UCSD-AML1 (cell line): ENCODE results near the gene TRAF3IP1.
"Not testable (repeated sequence)": the region's sequence is repeated elsewhere in the genome, so short reads cannot be mapped to it uniquely, and the experiment has no call there.

Experiments used
- DNase-seq: peaks from one replicate; lab custom pipeline; 2025; ENCODE audit not compliant: unreplicated experiment; lab: John Stamatoyannopoulos, UW

The TRAF3IP1 gene

DNA sequence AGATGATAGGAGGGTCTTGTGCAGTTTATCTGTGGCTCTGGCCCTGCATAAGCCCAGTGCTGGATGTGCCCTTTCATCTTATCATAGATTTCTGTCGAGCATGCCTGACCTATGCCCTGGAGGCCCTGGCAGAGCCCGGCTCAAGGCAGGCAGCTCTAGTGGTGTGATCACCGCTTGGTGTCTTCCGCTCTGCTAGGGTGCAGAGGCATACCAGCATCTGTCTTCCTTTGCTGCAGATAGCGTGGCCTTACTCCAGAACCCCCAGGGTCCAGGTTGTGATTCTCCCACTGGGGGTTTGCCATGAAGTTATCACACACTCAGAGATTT, 13.7 kb upstream of the TRAF3IP1 start:
- DNase-seq: no peak

DNA sequence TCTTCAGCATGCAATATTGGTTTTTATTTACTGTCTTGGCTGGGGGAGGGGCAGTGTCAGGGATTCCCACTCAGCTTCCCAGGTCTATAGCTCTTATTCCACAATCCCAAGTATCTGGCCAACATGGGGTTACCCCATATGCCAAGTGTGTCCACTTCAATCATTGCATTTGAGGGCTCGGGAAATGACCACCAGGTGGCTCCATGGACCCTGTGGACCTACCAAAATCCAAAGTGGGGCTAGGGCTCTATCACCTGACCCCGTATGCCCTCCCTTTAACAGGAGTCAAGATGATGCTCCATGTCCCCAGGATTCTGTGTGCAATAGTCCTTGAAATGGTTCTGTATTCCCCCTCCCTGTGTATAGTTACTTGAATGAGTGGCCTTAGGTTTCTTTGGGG, 12.1 kb upstream of the TRAF3IP1 start:
- DNase-seq: no peak

DNA sequence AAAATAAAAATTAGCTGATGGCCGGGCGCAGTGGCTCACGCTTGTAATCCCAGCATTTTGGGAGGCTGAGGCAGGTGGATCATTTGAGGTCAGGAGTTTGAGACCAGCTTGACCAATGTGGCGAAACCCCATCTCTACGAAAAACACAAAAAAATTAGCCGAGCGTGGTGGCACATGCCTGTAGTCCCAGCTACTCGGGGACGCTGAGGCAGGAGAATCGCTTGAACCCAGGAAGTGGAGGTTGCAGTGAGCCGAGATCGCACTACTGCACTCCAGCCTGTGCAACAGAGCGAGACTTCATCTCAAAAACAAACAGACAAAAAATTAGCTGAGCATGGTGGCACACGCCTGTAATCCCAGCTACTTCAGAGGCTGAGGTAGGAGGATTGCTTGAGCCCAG, 9.6 kb upstream of the TRAF3IP1 start:
- DNase-seq: not testable (repeated sequence)

DNA sequence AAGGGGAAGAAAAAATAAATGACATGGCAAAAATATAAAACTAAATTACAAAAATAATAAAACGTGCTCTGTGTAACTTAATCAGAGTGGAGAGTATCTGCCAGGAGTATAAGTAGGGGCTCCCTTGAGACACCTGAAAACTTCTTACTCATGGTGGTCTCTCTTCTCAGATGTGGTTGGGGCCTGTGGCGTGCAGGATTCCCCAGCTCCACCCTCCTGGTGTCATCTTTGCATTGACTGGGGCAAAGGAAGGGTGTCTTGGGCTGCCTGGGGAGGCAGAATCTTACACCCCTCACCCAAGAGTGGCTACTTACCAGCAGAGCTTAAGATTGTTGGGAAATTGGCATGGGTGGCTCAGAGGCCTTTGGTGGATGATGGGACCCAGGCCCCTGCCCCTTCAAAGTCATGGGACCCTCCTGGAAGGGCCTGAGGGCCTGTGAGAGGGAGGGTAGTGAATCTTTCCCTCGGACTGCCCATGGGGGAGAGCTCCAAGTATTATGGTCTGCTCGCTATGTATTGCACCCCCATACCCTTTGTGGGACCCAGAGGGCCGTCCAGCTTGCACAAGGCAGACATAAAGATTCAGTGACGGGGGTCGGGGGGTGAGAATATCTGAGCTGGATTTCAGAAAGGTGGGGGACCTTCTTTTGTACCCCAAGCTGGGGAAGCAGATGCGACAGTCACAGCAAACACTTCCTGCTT, 6.9 kb upstream of the TRAF3IP1 start:
- DNase-seq: no peak

DNA sequence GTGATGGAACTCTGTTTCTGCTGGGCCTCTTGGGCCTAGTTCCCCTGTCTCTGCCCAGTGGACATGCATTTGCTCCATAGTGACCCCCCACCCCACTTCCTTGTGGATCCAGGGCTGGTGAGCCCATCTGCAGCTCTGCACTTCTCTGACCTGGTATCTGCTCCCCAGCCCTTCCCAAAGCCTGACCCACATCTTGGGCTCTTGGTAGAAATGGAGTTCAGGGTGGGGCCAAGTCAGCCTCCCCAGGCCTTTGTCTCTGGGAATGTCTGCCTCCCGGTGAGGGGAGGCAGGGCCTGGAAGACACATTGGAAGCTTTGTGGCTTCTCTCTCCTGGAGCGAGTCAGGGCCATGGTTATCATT, 6.3 kb upstream of the TRAF3IP1 start:
- DNase-seq: no peak

DNA sequence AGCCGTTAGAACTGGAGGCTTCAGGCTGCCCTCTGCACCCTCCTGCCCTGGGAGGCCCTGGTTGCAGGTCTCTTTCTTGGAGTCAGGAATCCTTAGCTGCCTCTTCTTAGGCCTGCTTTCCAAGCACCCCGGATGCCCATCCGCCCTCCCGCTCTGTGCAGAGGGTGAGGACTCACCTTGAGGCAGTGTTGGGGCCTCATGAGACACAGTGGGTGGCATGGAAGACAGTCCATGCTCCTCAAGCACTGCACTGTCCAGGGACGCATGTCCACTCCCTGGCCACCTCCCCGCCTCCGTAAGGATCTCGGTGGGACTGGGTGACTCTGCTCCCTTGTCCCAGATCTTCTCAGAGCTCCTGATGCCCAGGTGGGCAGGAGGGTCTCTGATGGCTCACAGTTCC, 5.7 kb upstream of the TRAF3IP1 start:
- no peak for DNase-seq

DNA sequence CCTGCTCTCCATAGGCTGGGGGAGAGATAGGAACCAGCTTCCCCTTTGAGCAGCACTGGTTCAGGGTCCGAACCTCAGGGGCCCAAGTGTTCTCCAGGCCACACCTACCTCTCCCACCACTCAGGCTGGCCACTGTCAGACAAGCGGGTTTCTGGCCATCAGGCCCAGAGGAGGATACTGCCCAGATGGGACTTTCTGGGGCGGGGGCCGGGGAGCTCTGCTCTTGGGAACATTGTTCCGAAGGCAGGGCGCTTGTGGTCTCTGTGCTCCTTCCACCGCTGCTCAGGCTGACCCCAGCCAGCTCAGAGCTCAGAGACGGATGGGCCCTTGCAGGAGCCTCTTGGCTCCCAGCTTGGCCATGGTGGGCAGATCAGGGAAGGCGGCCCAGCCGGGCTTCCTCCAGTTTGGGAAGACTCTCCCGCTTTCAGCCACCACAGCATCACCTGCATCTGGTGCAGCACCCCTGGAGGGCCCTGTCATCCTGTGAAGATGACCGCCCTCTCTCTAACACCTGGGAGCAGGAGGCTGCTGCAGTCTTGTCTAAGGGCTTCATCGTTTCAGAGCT, 5.2 kb upstream of the TRAF3IP1 start:
- no peak for DNase-seq

DNA sequence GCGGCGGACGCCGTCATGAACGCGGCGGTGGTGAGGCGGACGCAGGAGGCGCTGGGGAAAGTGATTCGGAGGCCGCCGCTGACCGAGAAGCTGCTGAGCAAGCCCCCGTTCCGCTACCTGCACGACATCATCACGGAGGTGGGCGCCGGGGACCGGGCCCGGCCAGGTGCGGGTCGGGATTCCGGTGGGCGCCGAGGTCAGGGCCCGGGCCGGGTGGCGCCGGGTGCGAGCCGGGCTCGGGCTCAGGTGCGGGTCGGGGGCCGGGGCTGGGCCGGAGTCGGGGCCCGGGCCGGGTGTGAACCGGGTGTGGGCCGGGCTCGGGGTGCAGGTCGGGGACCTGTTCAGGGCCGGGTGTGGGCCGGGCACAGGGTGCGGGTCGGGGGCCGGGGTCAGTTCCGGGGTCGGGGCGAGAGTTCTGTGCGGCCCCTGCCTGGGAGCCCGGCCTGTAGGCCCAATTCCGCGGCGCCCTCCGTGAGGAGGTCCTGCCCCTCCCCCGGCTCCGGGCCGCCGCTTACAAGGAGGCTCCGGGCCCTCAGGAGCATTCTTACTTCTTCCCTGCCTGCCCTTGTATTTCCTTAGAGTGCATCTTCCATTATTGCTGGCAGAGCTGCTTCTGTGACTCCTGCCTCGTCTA, 447 bp downstream of the TRAF3IP1 start:
- DNase-seq: no peak

DNA sequence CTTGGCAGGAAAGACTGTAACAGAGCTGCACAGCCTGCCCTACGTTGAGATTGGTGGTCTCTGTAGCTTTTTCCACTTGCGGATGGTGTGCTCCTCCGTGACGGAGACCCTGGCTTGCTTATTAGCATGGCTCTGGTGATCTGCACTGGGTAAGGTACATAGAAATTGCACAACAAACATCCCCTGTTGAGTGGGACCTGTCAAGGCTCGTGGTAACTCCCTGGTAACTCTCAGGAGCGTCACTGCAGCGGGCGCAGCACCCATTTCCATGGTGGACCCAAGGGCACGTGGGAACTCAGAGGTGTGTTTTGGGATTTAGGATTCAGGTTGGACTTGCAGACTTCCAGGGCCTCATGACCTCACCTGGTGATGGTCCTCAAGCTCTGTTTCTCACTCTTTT, 1.1 kb downstream of the TRAF3IP1 start:
- no peak for DNase-seq

DNA sequence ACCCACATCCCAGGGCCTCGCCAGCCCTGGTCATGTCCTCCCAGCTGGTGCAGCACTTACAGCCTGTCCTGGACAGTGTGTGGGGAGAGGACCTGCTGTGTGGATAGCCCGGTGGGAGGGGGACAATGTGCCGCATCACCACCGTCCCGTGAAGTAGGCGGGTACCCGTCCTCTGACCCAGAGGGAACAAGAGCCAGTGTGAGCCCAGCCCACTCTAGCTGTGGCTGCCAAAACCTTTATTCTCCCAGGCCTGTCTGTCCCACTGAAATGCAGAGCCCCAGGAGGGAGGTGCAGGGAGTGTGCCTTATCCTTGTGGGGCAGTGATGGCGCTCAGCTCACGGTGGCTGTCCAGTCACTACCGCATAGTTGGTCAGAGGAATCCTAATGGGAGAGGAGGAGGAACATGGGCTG, 1.7 kb downstream of the TRAF3IP1 start:
- DNase-seq: no peak

DNA sequence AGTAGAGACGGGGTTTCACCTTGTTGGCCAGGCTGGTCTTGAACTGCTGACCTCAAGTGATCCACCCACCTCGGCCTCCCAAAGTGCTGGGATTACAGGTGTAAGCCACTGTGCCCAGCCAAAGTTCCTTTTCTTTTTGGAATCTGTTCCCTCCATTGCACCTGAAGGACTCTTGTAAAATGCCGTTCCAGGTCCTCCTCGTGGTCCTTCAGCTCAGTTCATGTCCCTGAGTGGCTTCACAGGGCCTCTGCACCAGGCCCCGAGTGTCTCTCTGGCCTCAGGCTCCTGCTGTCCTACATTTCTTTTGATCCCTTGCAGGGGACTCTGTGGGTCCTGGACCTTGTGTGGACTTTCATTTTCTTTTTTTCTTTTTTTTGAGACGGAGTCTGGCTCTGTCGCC, 3.9 kb downstream of the TRAF3IP1 start:
- DNase-seq: not testable (repeated sequence)

DNA sequence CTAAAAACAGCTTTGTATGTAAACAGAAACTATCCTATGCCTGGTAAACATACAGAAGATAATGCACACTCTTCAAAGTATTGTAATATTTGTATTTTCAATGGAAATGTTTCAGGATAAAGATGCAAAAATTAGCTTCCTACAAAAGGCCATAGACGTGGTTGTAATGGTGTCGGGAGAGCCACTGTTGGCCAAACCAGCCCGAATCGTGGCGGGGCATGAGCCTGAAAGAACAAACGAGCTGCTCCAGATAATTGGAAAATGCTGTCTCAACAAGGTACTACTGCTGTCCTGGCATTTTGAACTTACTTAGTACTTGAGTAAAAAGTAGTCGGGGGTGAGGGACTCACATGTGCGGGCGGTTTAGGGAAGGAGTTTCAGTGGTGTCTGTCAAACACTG, 5.4 kb downstream of the TRAF3IP1 start:
- no peak for DNase-seq

DNA sequence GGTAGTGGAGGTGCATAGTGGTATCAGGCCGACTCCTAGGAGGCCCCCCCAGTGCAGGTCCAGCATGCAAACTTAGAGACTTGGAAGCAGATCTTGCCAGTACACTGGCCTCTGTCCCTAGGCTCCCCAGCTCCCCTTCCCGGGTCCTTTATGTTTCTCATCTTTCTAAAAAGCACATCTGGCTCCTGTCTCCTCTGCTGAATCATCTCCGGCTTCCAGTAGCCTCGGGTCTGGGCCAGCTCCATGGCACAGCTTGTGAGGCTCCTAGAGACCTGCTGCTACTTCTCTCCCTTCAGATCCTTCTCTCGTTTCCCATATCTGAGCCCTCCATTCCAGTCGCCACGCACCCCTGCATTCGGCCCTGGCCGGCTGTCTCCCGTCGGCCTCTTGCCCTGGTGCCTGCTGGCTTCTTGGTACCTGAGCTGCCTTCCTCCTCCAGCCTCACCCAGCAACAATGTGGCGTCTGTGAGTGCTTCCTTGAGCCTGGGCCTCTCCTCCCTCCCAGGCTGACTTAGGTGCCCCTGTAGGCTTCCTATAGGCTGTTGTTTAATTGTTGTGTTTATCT, 6.6 kb downstream of the TRAF3IP1 start:
- no peak for DNase-seq

DNA sequence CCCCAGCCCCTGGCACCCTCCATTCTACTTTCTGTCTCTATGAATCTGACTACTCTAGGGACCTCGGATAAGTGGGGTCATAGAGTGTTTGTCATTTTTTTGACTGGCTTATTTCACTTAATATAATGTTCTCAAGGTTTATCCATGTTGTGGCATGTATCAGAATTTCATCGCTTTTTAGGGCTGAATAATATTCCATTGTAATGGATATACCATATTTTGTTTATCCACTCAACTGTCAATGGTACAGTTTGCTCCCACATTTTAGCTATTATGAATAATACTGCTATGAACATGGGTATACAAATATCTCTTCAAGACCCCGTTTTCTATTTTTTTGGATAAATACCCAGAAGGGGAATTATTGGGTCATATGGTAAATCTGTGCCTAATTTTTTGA, 7.4 kb downstream of the TRAF3IP1 start:
- no peak for DNase-seq

DNA sequence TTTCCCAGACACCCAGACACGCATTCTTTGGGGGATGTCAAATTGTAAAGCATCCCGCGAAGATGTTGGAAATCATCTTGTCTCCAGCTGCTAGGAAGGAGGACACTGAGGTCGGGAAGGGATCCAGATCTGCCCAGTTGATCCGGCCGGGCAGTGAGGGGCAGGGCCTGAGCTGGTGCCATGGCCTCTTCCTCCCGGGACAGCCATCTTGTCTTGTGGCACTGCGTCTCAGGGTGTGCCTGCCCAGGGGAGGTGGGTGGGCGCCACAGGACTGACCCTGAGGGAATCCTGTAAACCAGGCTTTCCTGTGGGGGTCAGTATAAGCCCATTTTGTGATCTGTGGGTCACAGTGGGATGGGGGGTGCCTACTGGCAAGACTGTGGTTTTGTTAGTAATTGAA, 10.1 kb downstream of the TRAF3IP1 start:
- DNase-seq: no peak

DNA sequence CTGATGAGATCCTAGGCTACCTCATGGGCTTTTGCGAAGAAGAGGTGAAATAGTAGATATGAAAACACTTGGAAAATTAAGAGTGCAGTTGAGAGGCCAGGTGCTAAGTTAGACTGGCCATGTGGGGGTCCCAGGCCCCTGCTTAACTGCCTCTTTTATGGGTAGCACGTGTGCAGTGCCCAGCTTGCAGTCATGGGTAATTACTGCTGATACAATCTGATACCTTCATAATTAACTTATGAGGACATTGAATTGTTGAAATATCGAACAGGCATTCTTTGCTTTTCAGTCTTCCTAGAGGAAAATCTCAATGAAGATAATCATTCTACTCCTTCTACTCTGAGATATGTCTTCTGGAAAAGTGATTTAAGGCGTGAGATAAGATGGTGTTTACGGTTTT, 11.6 kb downstream of the TRAF3IP1 start:
- no peak for DNase-seq

DNA sequence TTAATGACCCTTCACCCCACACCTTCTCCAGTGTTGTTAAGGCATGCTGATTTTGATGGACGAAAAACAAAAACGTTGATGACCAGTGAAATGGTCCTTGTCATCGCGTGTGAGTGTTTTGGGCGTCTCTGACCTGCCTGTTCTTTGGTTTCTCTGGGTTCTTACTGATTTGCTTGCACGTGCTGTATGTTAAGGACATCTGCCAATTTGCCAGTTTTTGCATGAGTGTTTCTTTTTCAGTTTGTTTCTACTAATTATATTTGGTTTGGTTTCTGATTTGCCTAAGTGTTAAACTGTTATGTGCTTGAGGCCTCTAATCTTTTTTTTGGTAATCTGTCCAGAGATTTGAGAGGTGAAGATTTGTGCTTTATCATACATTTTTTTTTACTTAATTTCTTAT, 14.6 kb downstream of the TRAF3IP1 start:
- no peak for DNase-seq

DNA sequence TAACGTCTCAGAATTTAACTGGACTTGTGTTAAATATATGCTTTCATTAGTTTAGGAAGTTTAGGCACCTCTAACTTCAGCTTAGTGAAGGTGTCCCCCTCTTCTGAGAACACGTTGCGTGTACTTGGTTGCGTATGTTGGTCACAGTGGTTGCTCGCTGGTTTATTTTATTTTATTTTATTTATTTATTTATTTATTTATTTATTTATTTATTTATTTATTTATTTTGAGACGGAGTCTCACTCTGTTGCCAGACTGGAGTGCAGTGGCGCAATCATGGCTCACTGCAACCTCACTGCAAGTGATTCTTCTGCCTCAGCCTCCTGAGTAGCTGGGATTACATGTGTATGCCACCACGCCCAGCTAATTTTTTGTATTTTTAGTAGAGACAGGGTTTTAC, 15.3 kb downstream of the TRAF3IP1 start:
- not testable (repeated sequence) for DNase-seq

DNA sequence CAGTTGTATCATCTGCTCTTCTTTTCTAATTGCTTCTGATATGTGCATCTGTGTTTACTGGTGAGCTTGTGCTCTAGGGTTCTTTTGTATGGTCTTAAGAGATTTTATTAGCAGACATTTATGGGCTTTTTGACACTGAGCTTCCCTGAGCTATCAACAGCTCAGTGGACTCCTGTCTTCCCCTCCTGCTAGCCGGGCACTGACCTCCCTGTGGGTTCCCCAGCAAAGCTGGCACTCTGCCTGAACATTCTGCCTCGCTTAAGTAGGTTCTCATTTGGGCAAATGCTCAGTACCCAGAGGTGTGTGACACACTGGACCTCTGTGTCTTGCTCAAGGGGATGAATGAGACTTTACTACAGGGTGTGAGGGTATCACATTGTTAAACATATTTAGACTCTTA, 15.8 kb downstream of the TRAF3IP1 start:
- no peak for DNase-seq

DNA sequence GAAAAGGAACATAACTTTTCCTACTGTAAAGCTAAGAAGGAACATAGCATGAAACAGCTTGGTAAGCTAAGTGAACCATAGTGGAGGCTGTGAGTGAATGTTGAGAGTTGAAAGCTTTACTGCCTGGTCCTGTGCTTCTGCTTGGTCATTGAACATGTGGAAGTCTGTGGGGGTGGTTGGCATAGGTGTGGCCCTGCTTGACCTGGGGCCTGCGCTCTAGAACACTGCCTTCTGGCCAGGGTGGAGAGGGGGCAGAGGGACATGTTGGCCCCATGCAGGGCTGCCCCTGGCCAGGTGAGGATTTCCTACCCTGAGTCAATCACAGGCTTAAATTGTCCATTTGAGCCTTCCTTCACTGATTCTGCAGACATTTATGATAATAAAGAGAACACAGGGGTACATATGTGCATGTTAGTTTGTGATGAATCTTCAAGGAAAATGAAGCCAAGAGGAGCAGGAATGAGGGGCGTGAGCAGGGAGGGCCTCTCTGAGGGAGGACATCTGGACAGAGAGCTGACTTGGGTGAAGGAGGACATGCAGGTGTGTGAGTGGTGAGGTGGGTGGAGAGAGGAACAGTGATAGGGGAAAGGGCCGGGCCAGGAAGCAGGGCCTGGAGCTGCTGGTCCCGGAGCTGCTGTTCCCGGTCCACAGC, 16.6 kb downstream of the TRAF3IP1 start:
- DNase-seq: no peak

DNA sequence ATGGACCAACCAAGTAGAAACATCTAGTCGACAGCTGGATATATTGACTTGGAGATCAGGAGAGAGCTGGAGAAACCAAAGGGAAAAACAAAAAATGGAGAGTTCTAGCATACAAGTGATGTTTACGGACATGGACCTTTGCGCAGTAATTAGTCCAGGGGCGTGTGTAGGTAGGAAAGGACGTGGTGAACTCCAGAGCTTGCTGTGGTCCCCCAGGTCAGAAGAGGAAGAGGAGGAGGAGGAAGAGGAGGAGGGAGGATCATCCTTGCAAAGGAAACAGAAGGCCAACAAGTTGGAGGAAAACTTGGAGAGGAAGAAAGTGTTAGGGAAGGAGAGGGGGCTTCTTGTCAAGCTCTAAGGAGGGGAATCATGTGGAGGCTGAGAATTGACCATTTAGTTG, 17.5 kb downstream of the TRAF3IP1 start:
- DNase-seq: no peak
